ENCODE results near the gene ACOT9. TPM values are rescaled to one million over a fixed set of nuclear protein-coding genes. Genes with fewer than 3 reads are reported as not detected.
"Not testable (repeated sequence)": the region's sequence is repeated elsewhere in the genome, so short reads cannot be mapped to it uniquely, and the experiment has no call there.

ACOT9 gene
- total RNA-seq, 2 experiments from 2014 or later = 31.7 to 39.9 TPM

GRCh38 chrX:23765868-23766267 is 22.8 kb upstream of the ACOT9 start:
- intact Hi-C loops (cut with DNase I, micrococcal nuclease) = loop anchor here in 1 of 2 experiments (1.0 kb wide), 1 partner anchor 17 kb away; the partner anchor contains the start of gene SAT1
- no peak overlapping the region for H3K27ac Mint-ChIP-seq
- no peaks in the 10 kb centered on the region for H3K36me3 Mint-ChIP-seq (ENCODE audit: low read depth)
- H3K27me3 Mint-ChIP-seq = no peaks in the 10 kb centered on the region
- ChIA-PET CTCF (interaction anchor here (1.7 to 2.0 kb wide), 2 partner anchors 8 to 136 kb away, joined by 8 to 9 read pairs; no protein-coding TSS in a partner anchor), POLR2A (interaction anchor here (1.6 kb wide), 1 partner anchor 17 kb away, joined by 6 read pairs; the partner anchor contains the start of gene SAT1)
- peaks cover 10% of the 10 kb centered on the region for H3K4me1 Mint-ChIP-seq
- no peak for ATAC-seq
- H3K9me3 Mint-ChIP-seq (ENCODE audit: low read depth) = no peaks in the 10 kb centered on the region
- no peak overlapping the region for H3K4me3 Mint-ChIP-seq
- no peak for DNase-seq

- H3K27me3 Mint-ChIP-seq = no peaks in the 10 kb centered on the region
- intact Hi-C loops (cut with DNase I, micrococcal nuclease) = no loop called here
- no peaks in the 10 kb centered on the region for H3K36me3 Mint-ChIP-seq (ENCODE audit: low read depth)
- H3K4me1 Mint-ChIP-seq = peaks cover 10% of the 10 kb centered on the region
- DNase-seq (no peak), ATAC-seq (no peak)
- CTCF ChIA-PET = interaction anchor here (0.7 to 2.0 kb wide), 3 partner anchors 9 to 136 kb away, joined by 3 to 9 read pairs (median 4); no protein-coding TSS in a partner anchor
- POLR2A ChIA-PET = interaction anchor here (1.6 kb wide), 1 partner anchor 18 kb away, joined by 6 read pairs; the partner anchor contains the start of gene SAT1
- H3K27ac Mint-ChIP-seq = no peak overlapping the region
- no peaks in the 10 kb centered on the region for H3K9me3 Mint-ChIP-seq (ENCODE audit: low read depth)
- H3K4me3 Mint-ChIP-seq = no peak overlapping the region
These were observed 22.4 kb upstream of the ACOT9 start for GRCh38 chrX:23765449-23765848.

GRCh38 chrX:23764188-23764984 is 21.3 kb upstream of the ACOT9 start:
- ATAC-seq = no peak
- H3K4me1 Mint-ChIP-seq = peaks cover 3% of the 10 kb centered on the region
- H3K9me3 Mint-ChIP-seq (ENCODE audit: low read depth) = no peaks in the 10 kb centered on the region
- POLR2A ChIA-PET = no interaction called here
- H3K36me3 Mint-ChIP-seq (ENCODE audit: low read depth) = no peaks in the 10 kb centered on the region
- no peaks in the 10 kb centered on the region for H3K27me3 Mint-ChIP-seq
- intact Hi-C loops (cut with DNase I, micrococcal nuclease) = no loop called here
- H3K4me3 Mint-ChIP-seq = no peak overlapping the region
- no peak overlapping the region for H3K27ac Mint-ChIP-seq
- CTCF ChIA-PET = interaction anchor here (0.7 to 1.3 kb wide), 3 partner anchors 7 to 53 kb away, joined by 3 to 4 read pairs (median 3); no protein-coding TSS in a partner anchor
- no peak for DNase-seq

DNA sequence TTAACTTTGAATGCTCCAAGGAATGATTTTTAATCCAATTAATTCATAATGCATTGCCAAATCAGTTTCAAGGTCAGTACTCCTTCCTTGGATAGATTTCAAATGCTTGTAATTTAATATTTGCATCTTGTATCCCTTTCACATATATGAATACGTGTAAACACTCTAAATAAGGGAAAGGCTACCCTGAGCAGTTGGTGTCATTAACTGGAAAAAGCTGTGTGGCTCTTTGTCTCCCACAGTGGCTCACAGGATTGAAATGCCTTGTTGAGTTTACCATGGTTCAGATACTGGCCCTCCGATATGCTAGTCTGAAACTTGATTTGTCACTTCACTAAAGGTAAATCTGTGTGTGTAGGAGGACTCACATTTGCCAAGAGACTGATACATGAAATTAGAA is 16.7 kb upstream of the ACOT9 start:
- CTCF ChIA-PET = no interaction called here

DNA sequence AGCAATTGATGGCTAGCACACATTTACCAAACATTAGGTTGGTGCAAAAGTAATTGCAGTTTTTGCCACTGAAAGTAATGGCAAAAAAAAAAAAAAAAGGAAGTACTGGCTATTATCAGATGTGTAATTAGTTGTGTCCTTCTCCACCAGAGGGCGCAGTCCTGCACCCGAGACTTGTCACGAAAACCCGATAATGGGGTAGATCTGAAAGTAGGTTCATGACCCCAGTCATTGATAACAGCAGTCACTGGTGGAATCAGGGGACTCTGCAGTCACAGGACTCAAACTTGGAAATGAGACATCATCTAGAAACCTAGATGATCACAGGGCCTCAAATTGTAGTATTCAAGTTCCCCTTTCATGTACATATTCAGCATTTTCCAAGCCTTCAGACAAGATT is 13.1 kb upstream of the ACOT9 start:
- no peaks in the 10 kb centered on the region for H3K36me3 Mint-ChIP-seq (ENCODE audit: low read depth)
- H3K4me1 Mint-ChIP-seq = peaks cover 8% of the 10 kb centered on the region
- H3K27ac Mint-ChIP-seq = peak overlapping the region; percentile 37
- H3K9me3 Mint-ChIP-seq (ENCODE audit: low read depth) = no peaks in the 10 kb centered on the region
- H3K27me3 Mint-ChIP-seq = no peaks in the 10 kb centered on the region
- ChIA-PET POLR2A (no interaction called here), CTCF (interaction anchor here (1.5 to 1.6 kb wide), 2 partner anchors 20 to 146 kb away, joined by 3 to 8 read pairs; no protein-coding TSS in a partner anchor)
- DNase-seq (peak; percentile 71), ATAC-seq (peak; percentile 79)
- intact Hi-C loops (cut with DNase I, micrococcal nuclease) = loop anchor here (1.0 to 2.0 kb wide), 3 partner anchors 13 to 147 kb away; partner anchors contain the start of gene ACOT9 (in 1 of the 2)
- no peak overlapping the region for H3K4me3 Mint-ChIP-seq

More for the DNA sequence above, 16.7 kb upstream of the ACOT9 start:
- DNase-seq (no peak), ATAC-seq (no peak)
- no peak overlapping the region for H3K4me3 Mint-ChIP-seq
- H3K27me3 Mint-ChIP-seq = no peaks in the 10 kb centered on the region
- no peaks in the 10 kb centered on the region for H3K36me3 Mint-ChIP-seq (ENCODE audit: low read depth)
- H3K4me1 Mint-ChIP-seq = peaks cover 8% of the 10 kb centered on the region
- H3K9me3 Mint-ChIP-seq (ENCODE audit: low read depth) = no peaks in the 10 kb centered on the region
- POLR2A ChIA-PET = interaction anchor here (0.6 to 0.9 kb wide), 2 partner anchors 71 to 163 kb away, joined by 4 to 10 read pairs; no protein-coding TSS in a partner anchor
- H3K27ac Mint-ChIP-seq = no peak overlapping the region
- intact Hi-C loops (cut with DNase I, micrococcal nuclease) = no loop called here

DNA sequence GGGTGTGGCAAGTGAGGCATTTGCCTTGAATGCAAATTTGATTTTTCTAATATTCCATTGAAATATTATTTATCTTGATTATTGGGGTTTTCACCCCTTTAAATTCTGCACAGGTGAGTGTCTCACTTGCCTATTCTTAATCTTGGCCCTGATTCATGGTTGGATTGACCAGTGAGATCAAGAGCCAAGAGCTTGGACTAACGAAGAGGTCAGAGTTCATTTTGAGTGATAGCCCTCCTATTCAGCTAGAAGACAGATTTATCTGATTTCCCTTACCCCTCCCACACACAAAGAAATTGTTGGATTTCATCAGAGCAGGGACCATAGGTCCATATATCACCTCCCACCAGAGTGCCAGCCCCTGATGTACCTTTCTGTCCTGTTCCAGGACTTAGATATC is 11.6 kb upstream of the ACOT9 start:
- no peak for DNase-seq
- no peak for ATAC-seq
- H3K36me3 Mint-ChIP-seq (ENCODE audit: low read depth) = no peaks in the 10 kb centered on the region
- no peaks in the 10 kb centered on the region for H3K27me3 Mint-ChIP-seq
- intact Hi-C loops (cut with DNase I, micrococcal nuclease) = no loop called here
- POLR2A ChIA-PET = no interaction called here
- no peaks in the 10 kb centered on the region for H3K9me3 Mint-ChIP-seq (ENCODE audit: low read depth)
- H3K4me3 Mint-ChIP-seq = no peak overlapping the region
- CTCF ChIA-PET = interaction anchor here (1.2 kb wide), 1 partner anchor 10 kb away, joined by 3 read pairs; no protein-coding TSS in a partner anchor
- H3K27ac Mint-ChIP-seq = no peak overlapping the region
- H3K4me1 Mint-ChIP-seq = peaks cover 8% of the 10 kb centered on the region

DNA sequence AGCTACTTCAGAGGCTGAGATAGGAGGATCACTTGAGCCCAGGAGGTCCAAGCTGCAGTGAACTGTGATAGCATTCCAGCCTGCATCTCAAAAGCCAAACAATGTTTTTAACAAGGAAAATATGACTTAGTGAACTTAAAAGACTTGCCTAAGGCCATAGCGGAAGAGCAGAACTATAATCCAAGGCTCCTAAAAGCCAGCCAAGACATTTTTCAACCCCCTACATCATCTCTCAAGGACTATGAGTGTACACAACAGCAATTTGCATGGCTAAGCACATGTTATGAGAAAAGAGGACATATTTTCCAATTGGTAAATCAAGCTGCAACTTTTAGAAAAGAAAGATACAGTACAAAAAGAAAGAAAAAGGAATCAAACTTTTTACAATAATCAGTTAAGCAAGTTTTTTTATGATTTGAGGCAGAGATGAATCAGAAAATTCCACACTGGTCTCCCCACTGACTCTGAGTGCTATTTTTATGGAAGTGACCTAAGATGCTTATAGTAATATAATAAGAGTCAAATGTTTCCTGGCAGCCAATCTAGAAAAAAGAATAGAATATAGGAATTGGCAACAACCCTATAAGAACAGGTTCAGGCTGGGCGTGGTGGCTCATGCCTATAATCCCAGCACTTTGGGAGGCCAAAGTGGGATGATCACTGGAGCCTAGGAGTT is 9.8 kb upstream of the ACOT9 start:
- Mint-ChIP-seq H3K4me3 (no peak overlapping the region), H3K4me1 (peaks cover 8% of the 10 kb centered on the region), H3K27me3 (no peaks in the 10 kb centered on the region), H3K36me3 (ENCODE audit: low read depth) (no peaks in the 10 kb centered on the region), H3K9me3 (ENCODE audit: low read depth) (no peaks in the 10 kb centered on the region), H3K27ac (no peak overlapping the region)
- ATAC-seq (no peak), DNase-seq (no peak)
- POLR2A ChIA-PET = interaction anchor here (0.5 kb wide), 1 partner anchor 344 kb away, joined by 4 read pairs; no protein-coding TSS in a partner anchor
- intact Hi-C loops (cut with DNase I, micrococcal nuclease) = no loop called here
- CTCF ChIA-PET = interaction anchor here (1.0 kb wide), 2 partner anchors 30 to 149 kb away, joined by 3 read pairs; partner anchors contain the start of gene SAT1

GRCh38 chrX:23749576-23749975 is 6.5 kb upstream of the ACOT9 start:
- H3K4me1 Mint-ChIP-seq = peaks cover 7% of the 10 kb centered on the region

DNA sequence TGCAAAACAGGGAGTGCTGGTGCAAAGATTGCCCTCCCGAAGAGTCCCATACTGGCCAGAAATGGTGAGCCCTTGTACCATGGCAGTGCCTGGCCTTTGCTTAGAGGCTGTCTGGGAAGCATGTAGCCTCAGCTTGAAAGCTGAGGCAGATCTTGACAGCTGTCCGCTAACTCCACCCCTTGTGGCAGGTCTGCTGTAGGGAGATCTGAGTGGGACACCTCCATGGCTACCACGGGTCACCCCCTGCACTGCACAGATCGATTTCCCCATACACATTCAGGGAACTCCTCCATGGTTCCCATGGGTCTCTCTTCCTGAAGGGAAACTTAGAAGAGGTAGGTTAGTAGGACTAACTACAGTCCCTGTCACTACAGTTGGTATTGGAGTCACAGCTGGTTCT is 6.1 kb upstream of the ACOT9 start:
- ChIA-PET POLR2A (no interaction called here), CTCF (no interaction called here)
- H3K36me3 Mint-ChIP-seq (ENCODE audit: low read depth) = no peaks in the 10 kb centered on the region
- intact Hi-C loops (cut with DNase I, micrococcal nuclease) = no loop called here
- ATAC-seq (no peak), DNase-seq (no peak)
- H3K27me3 Mint-ChIP-seq = no peaks in the 10 kb centered on the region
- no peak overlapping the region for H3K4me3 Mint-ChIP-seq
- no peaks in the 10 kb centered on the region for H3K9me3 Mint-ChIP-seq (ENCODE audit: low read depth)
- peaks cover 7% of the 10 kb centered on the region for H3K4me1 Mint-ChIP-seq
- no peak overlapping the region for H3K27ac Mint-ChIP-seq

More at GRCh38 chrX:23749576-23749975, 6.5 kb upstream of the ACOT9 start:
- intact Hi-C loops (cut with DNase I, micrococcal nuclease) = no loop called here
- no peak for ATAC-seq
- H3K36me3 Mint-ChIP-seq (ENCODE audit: low read depth) = no peaks in the 10 kb centered on the region
- POLR2A ChIA-PET = no interaction called here
- CTCF ChIA-PET = no interaction called here
- H3K9me3 Mint-ChIP-seq (ENCODE audit: low read depth) = no peaks in the 10 kb centered on the region
- H3K4me3 Mint-ChIP-seq = no peak overlapping the region
- H3K27ac Mint-ChIP-seq = no peak overlapping the region
- DNase-seq = no peak
- H3K27me3 Mint-ChIP-seq = no peaks in the 10 kb centered on the region

GRCh38 chrX:23745786-23746185 is 2.7 kb upstream of the ACOT9 start:
- Mint-ChIP-seq H3K27me3 (no peaks in the 10 kb centered on the region), H3K27ac (no peak overlapping the region), H3K4me3 (no peak overlapping the region), H3K9me3 (ENCODE audit: low read depth) (no peaks in the 10 kb centered on the region), H3K4me1 (peaks cover 17% of the 10 kb centered on the region), H3K36me3 (ENCODE audit: low read depth) (no peaks in the 10 kb centered on the region)
- intact Hi-C loops (cut with DNase I, micrococcal nuclease) = no loop called here
- ATAC-seq = no peak
- ChIA-PET POLR2A (no interaction called here), CTCF (no interaction called here)
- no peak for DNase-seq

DNA sequence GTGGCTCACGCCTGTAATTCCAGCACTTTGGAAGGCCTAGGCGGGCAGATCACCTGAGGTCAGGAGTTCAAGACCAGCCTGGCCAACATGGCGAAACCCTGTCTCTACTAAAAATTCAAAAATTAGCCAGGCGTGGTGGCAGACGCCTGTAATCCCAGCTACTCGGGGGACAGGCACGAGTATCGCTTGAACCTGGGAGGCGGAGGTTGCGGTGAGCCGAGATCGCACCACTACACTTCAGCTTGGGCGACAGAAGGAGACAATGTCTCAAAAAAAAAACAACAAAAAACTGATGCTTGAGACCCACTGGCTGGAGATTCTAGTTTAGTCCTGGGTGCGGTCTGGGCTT is 521 bp upstream of the ACOT9 start:
- peaks cover 22% of the 10 kb centered on the region for H3K4me1 Mint-ChIP-seq
- H3K27ac Mint-ChIP-seq = peak overlapping the region; percentile 86
- CTCF ChIA-PET = interaction anchor here (0.7 to 1.7 kb wide), 2 partner anchors 14 to 55 kb away, joined by 3 read pairs; no protein-coding TSS in a partner anchor
- intact Hi-C loops (cut with DNase I, micrococcal nuclease) = loop anchor here in 1 of 2 experiments (1.0 kb wide), 5 partner anchors 11 to 311 kb away; partner anchors contain the start of genes APOO and EIF2S3
- not testable (repeated sequence) for ATAC-seq; DNase-seq; H3K27me3 Mint-ChIP-seq; H3K36me3 Mint-ChIP-seq (ENCODE audit: low read depth); H3K9me3 Mint-ChIP-seq (ENCODE audit: low read depth)
- POLR2A ChIA-PET = interaction anchor here (0.6 to 2.0 kb wide), 5 partner anchors 10 to 274 kb away, joined by 3 to 19 read pairs (median 4); partner anchors contain the start of gene SAT1
- peak overlapping the region; percentile 83 for H3K4me3 Mint-ChIP-seq
